HEK293 (cell line): ENCODE results near the gene COASY.

Experiments
- CTCF ChIA-PET: fragments of 350-600 bp; formaldehyde crosslinking; extraction: SDS; loops from one replicate; lab custom pipeline; 2021; ENCODE audit warnings: antibody characterized with exemption; lab: Yijun Ruan, JAX
- POLR2A ChIA-PET: fragments of 300-600 bp; formaldehyde crosslinking; extraction: SDS; loops from one replicate; lab custom pipeline; 2020; ENCODE audit warnings: antibody characterized with exemption, inconsistent platforms; lab: Yijun Ruan, JAX
- H3K27ac ChIP-seq: fragments of 200-500 bp; sonication (Bioruptor generic); 2 replicates; pipeline ENCODE4 v1.5.1; 2014; ENCODE audit warnings: low read depth, low read length, control low read depth, inconsistent platforms; ENCODE audit errors: extremely low read depth
- H3K36me3 ChIP-seq, 2 experiments: fragments of 200-500 bp in 1 of 2; sonication (Bioruptor generic) in 1 of 2; 1 replicate in 1 of 2; 2 replicates in 1 of 2; pipeline ENCODE4 v1.5.1; 2014 to 2017; ENCODE audit warnings: inconsistent platforms in 2 of 2, low read length in 2 of 2; ENCODE audit not compliant: control insufficient read depth in 2 of 2, insufficient read depth in 1 of 2
- H3K4me1 ChIP-seq: fragments of 200-500 bp; sonication (Bioruptor generic); 2 replicates; pipeline ENCODE4 v1.5.1; 2014; ENCODE audit warnings: mild to moderate bottlenecking, low read length, inconsistent platforms; ENCODE audit not compliant: control insufficient read depth, insufficient read depth
- H3K4me3 ChIP-seq: 2 replicates; pipeline ENCODE4 v1.5.1; 2011; ENCODE audit warnings: low read depth, mild to moderate bottlenecking, control low read depth, low read length, moderate library complexity
- H3K9me3 ChIP-seq: fragments of 200-500 bp; sonication (Bioruptor generic); 2 replicates; pipeline ENCODE4 v1.5.1; 2014; ENCODE audit warnings: low read depth, low read length, inconsistent platforms; ENCODE audit not compliant: control insufficient read depth, insufficient read depth
- BCL11B ChIP-seq: fragments of 450-650 bp; formaldehyde crosslinking; IDR thresholded peaks from 2 replicates; pipeline ENCODE4 v1.5.1; 2016; ENCODE audit warnings: low read depth, missing biosample characterization, missing genetic modification characterization
- MZF1 ChIP-seq: fragments of 450-650 bp; formaldehyde crosslinking; IDR thresholded peaks from 2 replicates; pipeline ENCODE4 v1.5.1; 2017; ENCODE audit warnings: missing biosample characterization, missing genetic modification characterization, borderline replicate concordance
- OSR2 ChIP-seq: fragments of 450-650 bp; formaldehyde crosslinking; IDR thresholded peaks from 2 replicates; pipeline ENCODE4 v1.5.1; 2016; ENCODE audit warnings: missing biosample characterization, missing genetic modification characterization
- PRDM1 ChIP-seq: fragments of 450-650 bp; formaldehyde crosslinking; IDR thresholded peaks from 2 replicates; pipeline ENCODE4; 2016; ENCODE audit warnings: missing biosample characterization, missing genetic modification characterization
- SALL2 ChIP-seq: fragments of 450-650 bp; formaldehyde crosslinking; IDR thresholded peaks from 2 replicates; pipeline ENCODE4 v1.5.0; 2017; ENCODE audit warnings: missing biosample characterization, mild to moderate bottlenecking, missing genetic modification characterization, borderline replicate concordance
- TCF7L2 ChIP-seq: IDR thresholded peaks from 2 replicates; pipeline ENCODE4 v1.6.1; 2011; ENCODE audit warnings: low read depth, mild to moderate bottlenecking, inconsistent platforms, low read length, moderate library complexity, borderline replicate concordance
- ZFP37 ChIP-seq: fragments of 450-650 bp; formaldehyde crosslinking; IDR thresholded peaks from 2 replicates; pipeline ENCODE4 v1.5.1; 2016; ENCODE audit warnings: missing biosample characterization, missing genetic modification characterization
- ZNF211 ChIP-seq: fragments of 450-650 bp; formaldehyde crosslinking; IDR thresholded peaks from 2 replicates; pipeline ENCODE4 v1.5.1; 2016; ENCODE audit warnings: low read depth, missing biosample characterization, missing genetic modification characterization
- ZNF223 ChIP-seq: fragments of 450-650 bp; formaldehyde crosslinking; IDR thresholded peaks from 2 replicates; pipeline ENCODE4 v1.5.1; 2016; ENCODE audit warnings: missing biosample characterization, missing genetic modification characterization
- ZNF24 ChIP-seq: fragments of 450-650 bp; formaldehyde crosslinking; IDR thresholded peaks from 2 replicates; pipeline ENCODE4 v1.5.1; 2016; ENCODE audit warnings: missing biosample characterization, missing genetic modification characterization
- ZNF350 ChIP-seq: fragments of 450-650 bp; formaldehyde crosslinking; IDR thresholded peaks from 2 replicates; pipeline ENCODE4 v1.5.0; 2017; ENCODE audit warnings: missing biosample characterization, mild to moderate bottlenecking, missing genetic modification characterization
- ZNF660 ChIP-seq: fragments of 450-650 bp; IDR thresholded peaks from 2 replicates; pipeline ENCODE4 v1.5.1; 2018; ENCODE audit warnings: missing biosample characterization, mild to moderate bottlenecking, missing genetic modification characterization
- ZNF707 ChIP-seq: fragments of 450-650 bp; formaldehyde crosslinking; IDR thresholded peaks from 2 replicates; pipeline ENCODE4 v1.5.1; 2016; ENCODE audit warnings: missing biosample characterization, missing genetic modification characterization
- TF ChIP-seq, protein P1 (sequence below): fragments of 450-650 bp; formaldehyde crosslinking; IDR thresholded peaks from 2 replicates; pipeline ENCODE4 v1.5.1; 2016; ENCODE audit warnings: missing biosample characterization, missing genetic modification characterization
- TF ChIP-seq, protein P2 (sequence below): fragments of 450-650 bp; formaldehyde crosslinking; IDR thresholded peaks from 2 replicates; pipeline ENCODE4 v1.5.1; 2016; ENCODE audit warnings: missing biosample characterization, missing genetic modification characterization
- TF ChIP-seq, protein P3 (sequence below): fragments of 450-650 bp; IDR thresholded peaks from 2 replicates; pipeline ENCODE4 v1.5.1; 2018; ENCODE audit warnings: missing biosample characterization, mild to moderate bottlenecking, missing genetic modification characterization
- TF ChIP-seq, protein P4 (sequence below): fragments of 450-650 bp; formaldehyde crosslinking; IDR thresholded peaks from 2 replicates; pipeline ENCODE4 v1.5.1; 2017; ENCODE audit warnings: missing biosample characterization, missing genetic modification characterization

Gene COASY

DNA sequence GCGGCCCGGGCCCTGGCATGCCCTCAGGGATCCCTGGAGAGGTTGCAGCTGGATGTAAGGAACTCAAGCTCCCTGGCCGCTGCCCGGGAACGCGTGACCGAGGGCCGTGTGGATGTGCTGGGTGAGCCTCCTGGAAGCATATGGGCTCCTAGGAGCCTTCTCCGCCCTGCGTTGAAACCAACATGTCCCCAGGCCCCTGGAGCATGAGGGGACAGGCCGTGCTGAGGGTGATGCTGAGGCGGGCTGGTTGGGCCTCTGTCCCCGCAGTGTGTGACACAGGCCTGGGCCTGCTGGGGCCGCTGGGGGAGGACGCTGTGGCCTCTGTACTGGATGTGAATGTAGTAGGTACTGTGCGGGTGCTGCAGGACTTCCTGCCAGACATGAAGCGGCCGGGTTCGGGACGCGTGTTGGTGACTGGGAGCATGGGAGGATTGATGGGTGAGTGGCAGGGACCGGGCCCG is 14.9 kb upstream of the COASY start (continued):
- TF ChIP-seq, protein P1, sequence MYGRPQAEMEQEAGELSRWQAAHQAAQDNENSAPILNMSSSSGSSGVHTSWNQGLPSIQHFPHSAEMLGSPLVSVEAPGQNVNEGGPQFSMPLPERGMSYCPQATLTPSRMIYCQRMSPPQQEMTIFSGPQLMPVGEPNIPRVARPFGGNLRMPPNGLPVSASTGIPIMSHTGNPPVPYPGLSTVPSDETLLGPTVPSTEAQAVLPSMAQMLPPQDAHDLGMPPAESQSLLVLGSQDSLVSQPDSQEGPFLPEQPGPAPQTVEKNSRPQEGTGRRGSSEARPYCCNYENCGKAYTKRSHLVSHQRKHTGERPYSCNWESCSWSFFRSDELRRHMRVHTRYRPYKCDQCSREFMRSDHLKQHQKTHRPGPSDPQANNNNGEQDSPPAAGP (tag by site-specific recombination) = no peak
- TF ChIP-seq OSR2 (tag by site-specific recombination) = no peak
- TF ChIP-seq ZNF707 (tag by site-specific recombination) = no peak
- TF ChIP-seq ZNF350 = no peak
- TF ChIP-seq SALL2 (tag by site-specific recombination) = no peak
- TF ChIP-seq MZF1 (tag by site-specific recombination) = no peak
- TF ChIP-seq BCL11B = no peak
- no peak for TF ChIP-seq PRDM1 (tag by site-specific recombination)
- no peak for TF ChIP-seq ZFP37 (tag by site-specific recombination)
- TF ChIP-seq, protein P2, sequence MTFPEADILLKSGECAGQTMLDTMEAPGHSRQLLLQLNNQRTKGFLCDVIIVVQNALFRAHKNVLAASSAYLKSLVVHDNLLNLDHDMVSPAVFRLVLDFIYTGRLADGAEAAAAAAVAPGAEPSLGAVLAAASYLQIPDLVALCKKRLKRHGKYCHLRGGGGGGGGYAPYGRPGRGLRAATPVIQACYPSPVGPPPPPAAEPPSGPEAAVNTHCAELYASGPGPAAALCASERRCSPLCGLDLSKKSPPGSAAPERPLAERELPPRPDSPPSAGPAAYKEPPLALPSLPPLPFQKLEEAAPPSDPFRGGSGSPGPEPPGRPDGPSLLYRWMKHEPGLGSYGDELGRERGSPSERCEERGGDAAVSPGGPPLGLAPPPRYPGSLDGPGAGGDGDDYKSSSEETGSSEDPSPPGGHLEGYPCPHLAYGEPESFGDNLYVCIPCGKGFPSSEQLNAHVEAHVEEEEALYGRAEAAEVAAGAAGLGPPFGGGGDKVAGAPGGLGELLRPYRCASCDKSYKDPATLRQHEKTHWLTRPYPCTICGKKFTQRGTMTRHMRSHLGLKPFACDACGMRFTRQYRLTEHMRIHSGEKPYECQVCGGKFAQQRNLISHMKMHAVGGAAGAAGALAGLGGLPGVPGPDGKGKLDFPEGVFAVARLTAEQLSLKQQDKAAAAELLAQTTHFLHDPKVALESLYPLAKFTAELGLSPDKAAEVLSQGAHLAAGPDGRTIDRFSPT (tag by site-specific recombination) = no peak
- no peak for TF ChIP-seq ZNF660 (tag by site-specific recombination)

DNA sequence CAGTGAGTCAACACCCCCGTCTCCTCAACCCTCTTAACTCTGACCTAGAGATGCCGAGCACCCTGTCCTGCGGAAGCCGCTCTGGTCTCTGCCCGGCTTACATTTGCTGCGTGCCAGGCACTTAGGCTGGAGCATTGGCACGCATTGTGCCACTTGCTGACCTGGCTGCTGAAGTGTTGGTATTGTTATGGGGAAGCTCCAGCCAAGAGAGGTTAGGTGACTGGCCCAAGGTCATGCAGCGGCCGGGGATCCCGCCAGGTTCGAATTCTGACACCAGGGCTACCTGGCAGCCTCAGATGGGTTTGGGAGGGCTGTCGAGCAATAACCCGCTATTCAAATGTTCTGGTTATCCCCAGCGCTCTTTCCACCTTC is 14.3 kb upstream of the COASY start:
- POLR2A ChIA-PET = interaction anchor here (0.6 to 2.0 kb wide), 8 partner anchors 11 to 1652 kb away, joined by 3 to 20 read pairs (median 4); partner anchors contain the start of genes CAVIN1, NAGLU, PSMC3IP and RETREG3
- Histone ChIP-seq H3K36me3 (peaks cover 4 to 19% of the 10 kb centered on the region in 2 experiments; a peak in 2 of 3 replicates), H3K4me3 (no peak overlapping the region), H3K9me3 (no peaks in the 10 kb centered on the region), H3K4me1 (peaks cover 4% of the 10 kb centered on the region; the same call in 1 of the 2 replicates), H3K27ac (no peak overlapping the region)
- CTCF ChIA-PET = interaction anchor here (0.6 to 4.3 kb wide), 9 partner anchors 12 to 219 kb away, joined by 3 to 19 read pairs (median 5); partner anchors contain the start of gene NAGLU
- TF ChIP-seq, protein P3, sequence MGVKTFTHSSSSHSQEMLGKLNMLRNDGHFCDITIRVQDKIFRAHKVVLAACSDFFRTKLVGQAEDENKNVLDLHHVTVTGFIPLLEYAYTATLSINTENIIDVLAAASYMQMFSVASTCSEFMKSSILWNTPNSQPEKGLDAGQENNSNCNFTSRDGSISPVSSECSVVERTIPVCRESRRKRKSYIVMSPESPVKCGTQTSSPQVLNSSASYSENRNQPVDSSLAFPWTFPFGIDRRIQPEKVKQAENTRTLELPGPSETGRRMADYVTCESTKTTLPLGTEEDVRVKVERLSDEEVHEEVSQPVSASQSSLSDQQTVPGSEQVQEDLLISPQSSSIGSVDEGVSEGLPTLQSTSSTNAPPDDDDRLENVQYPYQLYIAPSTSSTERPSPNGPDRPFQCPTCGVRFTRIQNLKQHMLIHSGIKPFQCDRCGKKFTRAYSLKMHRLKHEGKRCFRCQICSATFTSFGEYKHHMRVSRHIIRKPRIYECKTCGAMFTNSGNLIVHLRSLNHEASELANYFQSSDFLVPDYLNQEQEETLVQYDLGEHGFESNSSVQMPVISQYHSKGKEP = no peak
- TF ChIP-seq ZNF24 (tag by site-specific recombination) = no peak
- TF ChIP-seq ZNF211 (tag by site-specific recombination) = no peak
- TF ChIP-seq ZNF223 (tag by site-specific recombination) = no peak
- TF ChIP-seq ZFP37 (tag by site-specific recombination) = no peak
- TF ChIP-seq TCF7L2 = no peak
- TF ChIP-seq, protein P4, sequence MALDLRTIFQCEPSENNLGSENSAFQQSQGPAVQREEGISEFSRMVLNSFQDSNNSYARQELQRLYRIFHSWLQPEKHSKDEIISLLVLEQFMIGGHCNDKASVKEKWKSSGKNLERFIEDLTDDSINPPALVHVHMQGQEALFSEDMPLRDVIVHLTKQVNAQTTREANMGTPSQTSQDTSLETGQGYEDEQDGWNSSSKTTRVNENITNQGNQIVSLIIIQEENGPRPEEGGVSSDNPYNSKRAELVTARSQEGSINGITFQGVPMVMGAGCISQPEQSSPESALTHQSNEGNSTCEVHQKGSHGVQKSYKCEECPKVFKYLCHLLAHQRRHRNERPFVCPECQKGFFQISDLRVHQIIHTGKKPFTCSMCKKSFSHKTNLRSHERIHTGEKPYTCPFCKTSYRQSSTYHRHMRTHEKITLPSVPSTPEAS (tag by site-specific recombination) = no peak
